Stomach smooth muscle (tissue), 2 donors: ENCODE results near the gene OGFRL1.

ENCODE experiments used
- H3K27ac ChIP-seq: one replicate; pipeline ENCODE4 v1.7.0; 2013; ENCODE audit warnings: mild to moderate bottlenecking, low read length, inconsistent platforms
- H3K27me3 ChIP-seq, 2 donors: one replicate each; pipeline ENCODE4 v1.7.0; 2013; ENCODE audit warnings: low read length in 2 of 2; ENCODE audit not compliant: insufficient read depth in 2 of 2, control insufficient read depth in 1 of 2
- H3K36me3 ChIP-seq, 2 donors: one replicate each; pipeline ENCODE4 v1.7.0; 2013; ENCODE audit warnings: low read length in 2 of 2; ENCODE audit not compliant: control insufficient read depth in 2 of 2, insufficient read depth in 2 of 2
- H3K4me1 ChIP-seq: one replicate; pipeline ENCODE4 v1.7.0; 2013; ENCODE audit warnings: low read length; ENCODE audit not compliant: control insufficient read depth, insufficient read depth
- H3K4me3 ChIP-seq, 2 donors: one replicate each; pipeline ENCODE4 v1.7.0; 2013; ENCODE audit warnings: low read length in 2 of 2
- H3K9ac ChIP-seq, 2 donors: one replicate each; pipeline ENCODE4 v1.7.0; 2013; ENCODE audit warnings: low read length in 2 of 2, mild to moderate bottlenecking in 1 of 2
- H3K9me3 ChIP-seq, 2 donors: one replicate each; pipeline ENCODE4 v1.7.0; 2013; ENCODE audit warnings: low read length in 2 of 2; ENCODE audit not compliant: control insufficient read depth in 2 of 2
- donor health status: healthy.
- donor health status: Pancreatic carcinoma.

The OGFRL1 gene

GRCh38 chr6:71333050-71333449 is 44.4 kb downstream of the OGFRL1 start:
- Histone ChIP-seq H3K36me3 (peaks cover 0 to 3% of the 10 kb centered on the region in 2 donors), H3K4me3 (no peak overlapping the region), H3K4me1 (no peaks in the 10 kb centered on the region), H3K27ac (no peak overlapping the region), H3K27me3 (no peaks in the 10 kb centered on the region), H3K9ac (no peak overlapping the region), H3K9me3 (no peaks in the 10 kb centered on the region)

GRCh38 chr6:71333697-71334096 is 45.1 kb downstream of the OGFRL1 start:
- Histone ChIP-seq H3K9ac (no peak overlapping the region), H3K27me3 (no peaks in the 10 kb centered on the region), H3K27ac (no peak overlapping the region)

GRCh38 chr6:71334768-71335167 is 46.2 kb downstream of the OGFRL1 start:
- H3K4me3 ChIP-seq = no peak overlapping the region
- H3K36me3 ChIP-seq = peaks cover 0 to 3% of the 10 kb centered on the region in 2 donors
- no peaks in the 10 kb centered on the region for H3K9me3 ChIP-seq
- no peaks in the 10 kb centered on the region for H3K27me3 ChIP-seq
- no peak overlapping the region for H3K9ac ChIP-seq
- H3K4me1 ChIP-seq = no peaks in the 10 kb centered on the region
- no peak overlapping the region for H3K27ac ChIP-seq

More at GRCh38 chr6:71333697-71334096, 45.1 kb downstream of the OGFRL1 start:
- Histone ChIP-seq H3K9me3 (no peaks in the 10 kb centered on the region), H3K4me1 (no peaks in the 10 kb centered on the region), H3K36me3 (peaks cover 0 to 3% of the 10 kb centered on the region in 2 donors), H3K4me3 (no peak overlapping the region)

- H3K9me3 ChIP-seq = no peaks in the 10 kb centered on the region
- H3K4me3 ChIP-seq = no peak overlapping the region
- H3K27me3 ChIP-seq = no peaks in the 10 kb centered on the region
- no peak overlapping the region for H3K9ac ChIP-seq
- no peak overlapping the region for H3K27ac ChIP-seq
- H3K4me1 ChIP-seq = no peaks in the 10 kb centered on the region
- H3K36me3 ChIP-seq = peaks cover 0 to 2% of the 10 kb centered on the region in 2 donors
Observed at GRCh38 chr6:71335544-71335943, 46.9 kb downstream of the OGFRL1 start.

- Histone ChIP-seq H3K4me1 (no peaks in the 10 kb centered on the region), H3K9ac (no peak overlapping the region), H3K27me3 (no peaks in the 10 kb centered on the region), H3K9me3 (no peaks in the 10 kb centered on the region), H3K4me3 (no peak overlapping the region), H3K36me3 (no peaks in the 10 kb centered on the region), H3K27ac (no peak overlapping the region)
Observed at GRCh38 chr6:71336901-71337300, 48.3 kb downstream of the OGFRL1 start.

- H3K36me3 ChIP-seq = no peaks in the 10 kb centered on the region
Observed at GRCh38 chr6:71338540-71339316, 50.1 kb downstream of the OGFRL1 start.

GRCh38 chr6:71342772-71343171 is 54.2 kb downstream of the OGFRL1 start:
- Histone ChIP-seq H3K9me3 (no peaks in the 10 kb centered on the region), H3K27me3 (no peaks in the 10 kb centered on the region), H3K9ac (no peak overlapping the region), H3K27ac (no peak overlapping the region), H3K4me1 (no peaks in the 10 kb centered on the region), H3K4me3 (no peak overlapping the region), H3K36me3 (no peaks in the 10 kb centered on the region)

More at GRCh38 chr6:71338540-71339316, 50.1 kb downstream of the OGFRL1 start:
- Histone ChIP-seq H3K27ac (no peak overlapping the region), H3K4me1 (no peaks in the 10 kb centered on the region), H3K9me3 (no peaks in the 10 kb centered on the region), H3K27me3 (no peaks in the 10 kb centered on the region), H3K4me3 (no peak overlapping the region), H3K9ac (no peak overlapping the region)

GRCh38 chr6:71345476-71346333 is 57.1 kb downstream of the OGFRL1 start:
- Histone ChIP-seq H3K9ac (no peak overlapping the region), H3K27me3 (no peaks in the 10 kb centered on the region), H3K36me3 (no peaks in the 10 kb centered on the region), H3K27ac (no peak overlapping the region), H3K4me1 (peaks cover 7% of the 10 kb centered on the region), H3K9me3 (no peaks in the 10 kb centered on the region), H3K4me3 (no peak overlapping the region)

GRCh38 chr6:71346334-71346694 is 57.7 kb downstream of the OGFRL1 start:
- Histone ChIP-seq H3K4me1 (peaks cover 12% of the 10 kb centered on the region), H3K9ac (no peak overlapping the region), H3K36me3 (no peaks in the 10 kb centered on the region), H3K4me3 (no peak overlapping the region), H3K27ac (no peak overlapping the region), H3K27me3 (no peaks in the 10 kb centered on the region), H3K9me3 (no peaks in the 10 kb centered on the region)

- no peaks in the 10 kb centered on the region for H3K27me3 ChIP-seq
Observed at GRCh38 chr6:71347119-71347518, 58.5 kb downstream of the OGFRL1 start.

GRCh38 chr6:71349395-71349794 is 60.8 kb downstream of the OGFRL1 start:
- Histone ChIP-seq H3K4me1 (peaks cover 17% of the 10 kb centered on the region), H3K4me3 (no peak overlapping the region), H3K27me3 (no peaks in the 10 kb centered on the region), H3K9ac (no peak overlapping the region), H3K9me3 (no peaks in the 10 kb centered on the region), H3K36me3 (no peaks in the 10 kb centered on the region), H3K27ac (no peak overlapping the region)

More at GRCh38 chr6:71347119-71347518, 58.5 kb downstream of the OGFRL1 start:
- H3K9ac ChIP-seq = no peak overlapping the region
- no peak overlapping the region for H3K4me3 ChIP-seq
- H3K9me3 ChIP-seq = no peaks in the 10 kb centered on the region
- no peaks in the 10 kb centered on the region for H3K36me3 ChIP-seq
- no peak overlapping the region for H3K27ac ChIP-seq
- peaks cover 17% of the 10 kb centered on the region for H3K4me1 ChIP-seq
